ENCODE measurements around the gene TASP1. TPM values are rescaled to one million over a fixed set of nuclear protein-coding genes. Genes with fewer than 3 reads are reported as not detected.

The TASP1 gene
- total RNA-seq, 4 donors from 2014 or later, result 11.6 to 15.7 (median 13.0) TPM

DNA sequence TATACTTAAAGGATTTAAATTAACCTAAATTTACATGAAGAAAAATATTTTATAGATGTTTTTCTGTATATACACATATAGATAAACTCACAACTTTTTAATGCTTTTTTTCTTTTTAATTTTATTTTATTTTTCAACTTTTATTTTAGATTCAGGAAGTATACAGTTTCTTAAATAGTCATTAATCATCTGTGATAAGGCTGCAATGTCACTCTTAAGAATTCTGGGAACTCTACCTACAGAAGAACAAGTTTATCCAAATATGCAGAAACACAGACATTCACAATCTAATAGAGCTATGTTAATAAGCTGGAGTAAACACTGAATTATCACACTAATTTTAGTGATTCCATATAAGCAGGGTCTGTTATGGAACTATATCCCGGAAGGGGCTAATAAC is 181.2 kb downstream of the TASP1 start:
- 95% methylated on average over 1 of the region's 1 CpG for whole genome bisulfite sequencing
- intact Hi-C loops (cut with DNase I), result loop anchor here (10.0 kb wide), 1 partner anchor 87 kb away; no protein-coding TSS in a partner anchor
- no peak for TF ChIP-seq POLR2AphosphoS5 (IDR thresholded peaks at IDR 0.05)
- no peak for TF ChIP-seq CTCF (IDR thresholded peaks at IDR 0.05)
- no peak for TF ChIP-seq EP300 (IDR thresholded peaks at IDR 0.05)
- no peak for TF ChIP-seq POLR2A (IDR thresholded peaks at IDR 0.05; ENCODE audit: low read depth)

DNA sequence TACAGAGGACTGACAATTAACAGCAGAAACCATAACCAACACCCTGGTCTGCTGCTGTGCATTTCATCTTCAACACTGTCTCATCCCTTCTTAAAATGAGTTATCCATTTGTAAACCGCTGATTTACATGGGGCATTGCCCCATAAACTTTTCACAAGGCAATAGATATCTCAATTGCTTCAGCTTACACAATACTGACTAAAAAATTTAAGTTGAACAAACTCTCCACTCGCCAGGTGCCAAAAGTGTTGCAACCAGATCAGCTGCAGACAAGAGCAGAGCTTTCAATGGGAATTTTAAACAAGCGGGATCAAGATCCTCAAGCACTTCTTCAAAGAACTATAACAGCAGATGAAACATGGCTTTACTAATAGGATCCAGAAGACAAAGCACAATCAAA is 183.0 kb downstream of the TASP1 start:
- Histone ChIP-seq H3K9me3 (no peaks in the 10 kb centered on the region), H3K36me3 (no peaks in the 10 kb centered on the region), H3K4me3 (no peak overlapping the region), H3K4me1 (no peaks in the 10 kb centered on the region), H3K27ac (replicated peaks in 1 of 4) (no peak overlapping the region), H3K27me3 (no peaks in the 10 kb centered on the region)
- no peak for DNase-seq (ENCODE audit: extremely low spot score)
- 96% methylated on average over 3 of the region's 3 CpGs for WGBS
- TF ChIP-seq EP300 (IDR thresholded peaks at IDR 0.05), result no peak
- no peak for TF ChIP-seq CTCF (IDR thresholded peaks at IDR 0.05)
- no peak for TF ChIP-seq POLR2AphosphoS5 (IDR thresholded peaks at IDR 0.05)
- no peak for TF ChIP-seq POLR2A (IDR thresholded peaks at IDR 0.05; ENCODE audit: low read depth)
- intact Hi-C loops (cut with DNase I), result loop anchor here (10.0 kb wide), 1 partner anchor 89 kb away; no protein-coding TSS in a partner anchor

More for the DNA sequence above, 181.2 kb downstream of the TASP1 start:
- no peaks in the 10 kb centered on the region for H3K27me3 ChIP-seq
- no peaks in the 10 kb centered on the region for H3K4me1 ChIP-seq
- H3K9me3 ChIP-seq, result no peaks in the 10 kb centered on the region
- no peak overlapping the region for H3K4me3 ChIP-seq
- no peak overlapping the region for H3K27ac ChIP-seq (replicated peaks in 1 of 4)
- H3K36me3 ChIP-seq, result no peaks in the 10 kb centered on the region
- no peak for DNase-seq (ENCODE audit: extremely low spot score)

- no peak for TF ChIP-seq POLR2AphosphoS5 (IDR thresholded peaks at IDR 0.05)
- no peaks in the 10 kb centered on the region for H3K27me3 ChIP-seq
- no peak overlapping the region for H3K4me3 ChIP-seq
- no peaks in the 10 kb centered on the region for H3K36me3 ChIP-seq
- no peaks in the 10 kb centered on the region for H3K9me3 ChIP-seq
- DNase-seq (ENCODE audit: extremely low spot score), result no peak
- no peak overlapping the region for H3K27ac ChIP-seq (replicated peaks in 1 of 4)
- intact Hi-C loops (cut with DNase I), result loop anchor here (10.0 kb wide), 1 partner anchor 91 kb away; no protein-coding TSS in a partner anchor
- H3K4me1 ChIP-seq, result no peaks in the 10 kb centered on the region
- 96% methylated on average over 2 of the region's 2 CpGs for WGBS
Measured at GRCh38 chr20:13453367-13453766, 185.4 kb downstream of the TASP1 start.

DNA sequence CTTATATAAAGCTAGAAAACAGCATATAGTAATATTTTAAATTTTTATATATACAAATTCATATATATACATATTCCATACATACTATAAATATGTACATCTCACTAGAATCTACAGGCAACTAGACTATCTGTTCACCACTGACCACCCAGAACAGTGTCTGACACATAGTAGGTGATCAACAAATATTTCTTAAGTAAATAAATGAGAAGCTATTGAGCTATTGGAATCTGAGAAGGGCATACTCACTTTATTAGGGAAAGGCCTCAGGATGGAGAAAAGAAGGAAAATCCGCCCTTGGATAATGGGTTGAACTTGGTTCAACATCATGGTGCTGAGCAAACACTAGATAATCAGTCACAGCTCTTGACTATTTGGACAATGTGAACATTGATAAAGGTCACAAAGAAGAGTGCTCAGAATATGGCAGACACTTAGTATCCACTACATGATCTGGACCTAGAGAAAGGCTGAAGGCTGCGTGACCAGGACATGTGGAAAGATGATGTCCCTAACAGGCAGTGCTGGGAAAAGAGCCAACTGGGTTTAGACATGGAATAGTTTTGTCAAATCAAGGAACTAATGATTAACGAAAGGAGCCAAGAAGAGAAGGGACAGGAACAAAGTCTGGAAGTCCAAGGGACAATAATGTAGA is 186.1 kb downstream of the TASP1 start:
- intact Hi-C loops (cut with DNase I), result loop anchor here (10.0 kb wide), 1 partner anchor 92 kb away; no protein-coding TSS in a partner anchor
- no peak overlapping the region for H3K27ac ChIP-seq (replicated peaks in 1 of 4)

DNA sequence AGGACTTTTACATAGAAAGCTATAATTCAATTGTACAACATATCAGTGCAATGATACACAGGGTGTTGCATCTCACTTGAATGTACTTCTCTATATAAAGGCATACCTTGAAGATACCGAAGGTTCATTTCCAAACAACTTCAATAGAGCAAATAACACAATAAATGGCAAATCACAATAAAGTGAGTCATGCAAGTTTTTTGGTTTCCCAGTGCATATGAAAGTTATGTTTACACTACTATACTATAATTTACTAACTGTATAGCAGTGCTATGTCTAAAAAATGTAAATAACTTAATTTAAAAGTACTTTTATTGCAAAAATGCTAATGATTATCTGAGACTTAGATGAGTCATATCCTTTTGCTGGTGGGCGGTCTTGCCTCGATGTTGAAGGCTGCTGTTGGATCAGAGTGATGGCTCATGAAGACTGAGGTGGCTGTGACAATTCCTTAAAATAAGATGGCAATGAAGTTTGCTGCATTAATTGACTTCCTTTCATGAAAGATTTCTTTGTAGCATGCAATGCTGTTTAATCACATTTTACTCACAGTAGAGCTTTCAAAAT is 188.8 kb downstream of the TASP1 start:
- Histone ChIP-seq H3K36me3 (no peaks in the 10 kb centered on the region), H3K4me1 (no peaks in the 10 kb centered on the region), H3K4me3 (no peak overlapping the region), H3K27me3 (no peaks in the 10 kb centered on the region), H3K27ac (replicated peaks in 1 of 4) (no peak overlapping the region), H3K9me3 (no peaks in the 10 kb centered on the region)
- intact Hi-C loops (cut with DNase I), result loop anchor here (10.0 kb wide), 1 partner anchor 95 kb away; no protein-coding TSS in a partner anchor
- DNase-seq (ENCODE audit: extremely low spot score), result no peak
- no peak for TF ChIP-seq POLR2A (IDR thresholded peaks at IDR 0.05; ENCODE audit: low read depth)
- WGBS, result 85% methylated on average over 3 of the region's 3 CpGs

More for the DNA sequence above, 186.1 kb downstream of the TASP1 start:
- H3K36me3 ChIP-seq, result no peaks in the 10 kb centered on the region
- no peak for TF ChIP-seq EP300 (IDR thresholded peaks at IDR 0.05)
- H3K27me3 ChIP-seq, result no peaks in the 10 kb centered on the region
- H3K4me1 ChIP-seq, result no peaks in the 10 kb centered on the region
- no peak overlapping the region for H3K4me3 ChIP-seq
- 94% methylated on average over 3 of the region's 3 CpGs for WGBS
- DNase-seq (ENCODE audit: extremely low spot score), result no peak
- H3K9me3 ChIP-seq, result no peaks in the 10 kb centered on the region

GRCh38 chr20:13447385-13448180 is 191.1 kb downstream of the TASP1 start:
- H3K4me3 ChIP-seq, result no peak overlapping the region
- no peaks in the 10 kb centered on the region for H3K9me3 ChIP-seq
- H3K4me1 ChIP-seq, result no peaks in the 10 kb centered on the region
- H3K27ac ChIP-seq (replicated peaks in 1 of 4), result no peak overlapping the region
- no peaks in the 10 kb centered on the region for H3K27me3 ChIP-seq
- TF ChIP-seq CTCF (IDR thresholded peaks at IDR 0.05) (no peak), EP300 (IDR thresholded peaks at IDR 0.05) (no peak), POLR2A (IDR thresholded peaks at IDR 0.05; ENCODE audit: low read depth) (no peak), POLR2AphosphoS5 (IDR thresholded peaks at IDR 0.05) (no peak)
- DNase-seq (ENCODE audit: extremely low spot score), result no peak
- intact Hi-C loops (cut with DNase I), result no loop called here
- no peaks in the 10 kb centered on the region for H3K36me3 ChIP-seq

Measured in esophagus muscularis mucosa (tissue), 4 donors.